KMS-11 (cell line): ENCODE data around the gene POU2F3.

Source experiments
- H2AFZ ChIP-seq: fragments of 200-600 bp; sonication (generic); 2 replicates; pipeline ENCODE4 v1.6.1; 2016; ENCODE audit warnings: antibody characterized with exemption, mixed run types, low read depth
- H3K27ac ChIP-seq: fragments of 200-600 bp; sonication (generic); 2 replicates; pipeline ENCODE4 v1.6.1; 2016; ENCODE audit warnings: mild to moderate bottlenecking, mixed run types
- H3K27me3 ChIP-seq: fragments of 200-600 bp; sonication (generic); 2 replicates; pipeline ENCODE4 v1.6.1; 2017; ENCODE audit warnings: mild to moderate bottlenecking, low read depth, mixed run types, moderate library complexity; ENCODE audit not compliant: insufficient read depth
- H3K36me3 ChIP-seq: fragments of 200-600 bp; sonication (generic); 2 replicates; pipeline ENCODE4 v1.6.1; 2017; ENCODE audit warnings: mild to moderate bottlenecking, mixed run types; ENCODE audit not compliant: insufficient read depth
- H3K4me1 ChIP-seq: fragments of 200-600 bp; sonication (generic); 2 replicates; pipeline ENCODE4 v1.6.1; 2016; ENCODE audit warnings: mild to moderate bottlenecking, low read depth, mixed run types; ENCODE audit not compliant: poor library complexity, severe bottlenecking
- H3K4me2 ChIP-seq: fragments of 200-600 bp; sonication (generic); 2 replicates; pipeline ENCODE4 v1.7.0; 2016; ENCODE audit warnings: mild to moderate bottlenecking, mixed run types
- H3K4me3 ChIP-seq: fragments of 200-600 bp; sonication (generic); IDR thresholded peaks from 2 replicates; pipeline ENCODE4 v1.6.1; 2017; ENCODE audit warnings: low read depth, low read length, mixed read lengths; ENCODE audit not compliant: insufficient read depth
- H3K79me2 ChIP-seq: fragments of 200-600 bp; sonication (generic); 2 replicates; pipeline ENCODE4 v1.6.1; 2016; ENCODE audit warnings: low read depth, mixed run types; ENCODE audit not compliant: insufficient read depth
- H3K9ac ChIP-seq: fragments of 200-600 bp; sonication (generic); 2 replicates; pipeline ENCODE4 v1.6.1; 2016; ENCODE audit warnings: mild to moderate bottlenecking, mixed run types
- H4K20me1 ChIP-seq: fragments of 200-600 bp; sonication (generic); 2 replicates; pipeline ENCODE4 v1.6.1; 2016; ENCODE audit warnings: mild to moderate bottlenecking, mixed run types; ENCODE audit not compliant: insufficient read depth
- TF ChIP-seq, protein P1 (sequence below): fragments of 200-600 bp; sonication (generic); conservative IDR thresholded peaks from 2 replicates; pipeline ENCODE4 v1.6.1; 2017; ENCODE audit warnings: low read depth, mild to moderate bottlenecking, antibody characterized with exemption, low read length, moderate library complexity, mixed read lengths

POU2F3 gene

DNA sequence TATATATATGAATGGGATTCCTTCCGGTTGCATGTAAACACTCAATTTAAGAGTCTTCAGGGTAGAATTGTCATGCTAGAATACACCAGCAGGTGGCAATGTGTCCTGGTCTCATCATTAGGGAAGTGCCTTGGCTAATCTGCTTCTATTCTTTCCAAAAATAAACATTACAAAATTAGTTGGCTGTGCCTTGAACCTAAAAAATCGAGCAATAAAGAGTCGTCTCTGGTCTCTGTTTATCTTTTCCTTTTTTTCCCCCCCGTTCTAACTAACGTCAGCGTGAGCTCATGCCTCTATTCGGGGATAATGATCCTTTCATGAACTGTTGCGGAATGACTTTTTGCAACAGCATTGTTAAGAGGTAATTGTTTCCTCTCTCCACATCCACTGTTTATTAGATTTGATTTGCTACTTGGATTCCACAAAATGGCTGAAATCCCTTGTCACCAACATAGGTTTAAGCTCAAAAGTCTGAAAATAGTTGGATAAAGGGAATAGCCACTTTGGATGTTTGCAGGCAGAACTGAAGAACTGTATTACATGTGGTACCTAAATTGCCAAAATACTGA, 95.0 kb downstream of the POU2F3 start:
- Histone ChIP-seq H3K27ac (peak overlapping the region; percentile 57; the same call in 1 of the 2 replicates), H2AFZ (peak overlapping the region; percentile 27; the same call in 1 of the 2 replicates), H3K36me3 (no peaks in the 10 kb centered on the region), H3K27me3 (no peaks in the 10 kb centered on the region), H3K4me2 (peak overlapping the region; percentile 89), H3K4me1 (peaks cover 51% of the 10 kb centered on the region), H3K79me2 (peaks cover 34% of the 10 kb centered on the region), H3K9ac (peak overlapping the region; percentile 64; the same call in 1 of the 2 replicates), H4K20me1 (no peaks in the 10 kb centered on the region), H3K4me3 (no peak overlapping the region)
- TF ChIP-seq, protein P1, sequence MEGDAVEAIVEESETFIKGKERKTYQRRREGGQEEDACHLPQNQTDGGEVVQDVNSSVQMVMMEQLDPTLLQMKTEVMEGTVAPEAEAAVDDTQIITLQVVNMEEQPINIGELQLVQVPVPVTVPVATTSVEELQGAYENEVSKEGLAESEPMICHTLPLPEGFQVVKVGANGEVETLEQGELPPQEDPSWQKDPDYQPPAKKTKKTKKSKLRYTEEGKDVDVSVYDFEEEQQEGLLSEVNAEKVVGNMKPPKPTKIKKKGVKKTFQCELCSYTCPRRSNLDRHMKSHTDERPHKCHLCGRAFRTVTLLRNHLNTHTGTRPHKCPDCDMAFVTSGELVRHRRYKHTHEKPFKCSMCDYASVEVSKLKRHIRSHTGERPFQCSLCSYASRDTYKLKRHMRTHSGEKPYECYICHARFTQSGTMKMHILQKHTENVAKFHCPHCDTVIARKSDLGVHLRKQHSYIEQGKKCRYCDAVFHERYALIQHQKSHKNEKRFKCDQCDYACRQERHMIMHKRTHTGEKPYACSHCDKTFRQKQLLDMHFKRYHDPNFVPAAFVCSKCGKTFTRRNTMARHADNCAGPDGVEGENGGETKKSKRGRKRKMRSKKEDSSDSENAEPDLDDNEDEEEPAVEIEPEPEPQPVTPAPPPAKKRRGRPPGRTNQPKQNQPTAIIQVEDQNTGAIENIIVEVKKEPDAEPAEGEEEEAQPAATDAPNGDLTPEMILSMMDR: peak; percentile 44; the same call in 1 of the 2 replicates

DNA sequence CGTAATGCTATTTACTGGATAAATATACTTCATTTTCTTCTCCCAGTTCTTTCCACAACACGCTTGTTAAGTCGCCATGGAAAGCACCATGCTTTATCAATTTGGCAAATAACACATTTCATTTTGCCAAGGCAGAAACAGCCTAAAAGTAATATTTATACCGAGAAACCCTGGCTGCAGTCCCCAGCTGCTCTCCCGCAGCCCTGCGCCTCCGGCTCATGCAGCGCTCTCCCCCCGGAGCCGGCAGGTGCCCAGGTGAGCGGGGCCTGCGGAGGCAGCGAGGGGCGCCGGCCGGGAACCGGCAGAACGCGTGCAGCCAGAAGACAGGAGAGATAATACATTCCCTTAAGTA, 95.6 kb downstream of the POU2F3 start:
- no peaks in the 10 kb centered on the region for H3K27me3 ChIP-seq
- H3K4me1 ChIP-seq: peaks cover 45% of the 10 kb centered on the region
- TF ChIP-seq, protein P1: no peak
- peak overlapping the region; percentile 64; the same call in 1 of the 2 replicates for H3K9ac ChIP-seq
- peak overlapping the region; percentile 57 for H3K27ac ChIP-seq
- peaks cover 39% of the 10 kb centered on the region for H3K79me2 ChIP-seq
- H2AFZ ChIP-seq: peak overlapping the region; percentile 71; the same call in 1 of the 2 replicates
- no peaks in the 10 kb centered on the region for H4K20me1 ChIP-seq
- no peak overlapping the region for H3K4me3 ChIP-seq
- peak overlapping the region; percentile 89 for H3K4me2 ChIP-seq
- H3K36me3 ChIP-seq: no peaks in the 10 kb centered on the region

DNA sequence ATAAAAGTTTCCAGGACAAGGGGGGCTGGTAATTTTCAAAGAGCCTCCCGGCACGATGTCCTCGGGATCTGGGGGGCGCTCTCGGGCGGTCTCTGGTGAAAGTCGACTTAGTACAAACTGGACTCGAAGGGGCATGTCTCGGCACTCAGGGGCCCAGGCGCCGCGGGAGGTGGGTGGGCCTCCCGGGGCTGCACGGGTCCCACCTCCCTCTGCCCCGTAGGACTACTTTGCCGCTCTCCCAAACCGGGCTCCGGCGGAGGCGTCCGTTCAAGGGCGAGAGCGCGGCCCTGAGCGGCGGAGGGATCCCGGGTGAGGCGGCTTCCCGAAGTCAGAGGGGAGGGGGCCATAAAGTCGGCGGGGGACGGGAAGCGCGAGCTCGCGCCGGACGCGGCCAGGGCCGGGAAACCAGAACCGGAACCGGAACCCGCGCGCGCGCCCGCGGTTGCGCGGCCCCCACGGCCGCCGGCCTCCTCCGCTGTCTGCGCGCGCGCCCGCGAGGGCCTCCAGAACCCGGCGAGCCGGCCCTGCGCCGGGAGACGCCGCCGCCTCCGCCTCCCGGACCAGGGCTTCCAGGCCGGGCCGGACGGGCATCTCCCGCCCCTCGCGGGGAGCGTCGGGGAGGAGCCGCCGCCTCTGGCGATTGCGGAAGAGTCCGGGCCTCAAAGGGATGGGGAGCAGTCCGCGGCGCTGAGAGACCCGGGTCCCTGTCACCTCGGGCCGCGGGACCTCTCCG, 96.1 kb downstream of the POU2F3 start, which contains the start of gene ARHGEF12:
ARHGEF12 (plus strand) TSS at position 506 of the 733 bp plus-strand sequence. CDS start 831 bp downstream, outside the sequence.
- Histone ChIP-seq H3K4me1 (peaks cover 44% of the 10 kb centered on the region), H3K36me3 (no peaks in the 10 kb centered on the region), H2AFZ (peak within 1 kb of the TSS; percentile 71), H3K9ac (peak within 1 kb of the TSS; percentile 84), H3K79me2 (peaks cover 45% of the 10 kb centered on the region), H3K4me3 (no peak within 1 kb of the TSS), H4K20me1 (no peaks in the 10 kb centered on the region), H3K4me2 (peak within 1 kb of the TSS; percentile 99), H3K27me3 (no peaks in the 10 kb centered on the region), H3K27ac (peak within 1 kb of the TSS; percentile 87)
- TF ChIP-seq, protein P1: peak; percentile 22; the same call in 1 of the 2 replicates

DNA sequence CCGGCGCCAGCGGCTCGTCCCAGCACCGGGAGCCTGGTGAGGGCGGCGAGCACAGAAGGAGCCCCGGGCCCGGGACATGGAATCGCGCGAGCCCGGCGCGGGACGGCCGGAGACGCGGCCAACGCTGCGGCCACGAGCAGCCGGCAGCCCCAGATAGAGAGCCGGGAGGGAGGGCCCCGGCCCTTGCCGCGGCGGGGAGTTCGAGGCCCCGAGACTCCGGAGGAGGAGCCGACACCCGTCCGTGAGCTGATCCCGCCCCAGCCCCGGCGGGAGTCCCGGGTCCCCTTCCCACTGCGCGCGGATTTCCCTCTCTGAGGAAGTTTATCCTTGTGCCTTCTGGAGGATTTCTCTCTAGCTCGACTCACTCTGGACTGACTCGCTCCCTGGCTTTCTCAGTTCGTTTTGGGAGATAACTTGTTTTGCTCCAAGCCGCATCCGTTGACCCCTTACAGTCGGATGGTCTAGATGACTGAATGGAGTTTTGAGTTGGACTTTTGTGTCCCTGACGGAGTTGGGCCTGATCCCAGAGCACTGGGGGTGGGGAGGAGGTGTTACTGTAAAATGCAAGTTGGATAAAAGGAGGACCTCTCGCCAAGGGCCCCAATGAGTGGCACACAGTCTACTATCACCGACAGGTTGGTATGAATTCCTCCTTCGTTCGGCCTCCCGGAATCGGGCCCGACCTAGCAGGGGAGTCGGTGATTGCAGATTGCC, 96.9 kb downstream of the POU2F3 start:
- no peaks in the 10 kb centered on the region for H3K36me3 ChIP-seq
- H4K20me1 ChIP-seq: no peaks in the 10 kb centered on the region
- no peak overlapping the region for H3K4me3 ChIP-seq
- peak overlapping the region; percentile 87 for H3K27ac ChIP-seq
- H3K9ac ChIP-seq: peak overlapping the region; percentile 84
- H3K4me1 ChIP-seq: peaks cover 44% of the 10 kb centered on the region
- no peak overlapping the region for H2AFZ ChIP-seq
- TF ChIP-seq, protein P1: no peak
- H3K79me2 ChIP-seq: peaks cover 52% of the 10 kb centered on the region
- H3K27me3 ChIP-seq: no peaks in the 10 kb centered on the region
- H3K4me2 ChIP-seq: peak overlapping the region; percentile 99
